HG02798 (cell line): Measurements from ENCODE around the gene KRT81.
A peak's percentile ranks its signal among the peaks of the same experiment; 100 is the strongest.

Experiments
- ATAC-seq: cut with Tn5 transposase; IDR thresholded peaks from one replicate; pipeline ENCODE4 v1.9.1; 2021; ENCODE audit warnings: mild to moderate bottlenecking; ENCODE audit not compliant: unreplicated experiment, poor library complexity

KRT81 gene

DNA sequence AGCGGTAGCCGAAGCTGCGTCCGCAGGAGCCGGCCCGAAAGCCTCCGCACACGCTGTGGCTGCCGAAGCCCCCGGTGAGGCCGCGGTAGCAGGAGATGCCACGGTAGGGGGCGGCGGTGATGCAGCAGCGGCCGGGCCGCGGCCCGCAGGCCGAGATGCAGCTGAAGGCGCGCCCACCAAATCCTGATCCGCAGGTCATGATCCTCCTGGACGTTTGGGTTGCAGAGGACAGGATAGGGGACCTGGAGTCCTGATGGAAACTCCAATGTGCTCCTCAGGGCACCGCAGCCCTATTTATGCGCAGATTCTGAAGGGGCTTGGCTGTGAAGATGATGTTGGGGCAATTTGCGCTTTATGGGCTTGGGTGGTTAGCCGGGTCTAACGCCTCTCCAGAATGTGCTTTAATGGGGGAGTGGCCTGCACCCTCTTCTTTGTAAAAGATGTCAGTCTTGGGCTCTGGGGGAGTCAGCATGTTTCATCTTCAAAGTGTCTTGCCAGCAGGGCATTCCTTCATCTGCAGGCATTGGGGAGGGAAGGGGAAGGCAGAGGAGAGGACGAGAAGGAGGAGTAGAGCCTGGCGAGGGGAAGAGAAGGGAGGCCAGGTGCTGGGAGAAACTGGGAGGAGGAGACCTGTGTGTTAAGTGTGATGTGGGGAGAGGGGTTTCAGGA, at the start of gene KRT81:
Gene KRT81 (minus strand): TSS at position 268 of the 669 bp plus-strand sequence. CDS start 69 bp downstream, at position 199.
- no peak for ATAC-seq

DNA sequence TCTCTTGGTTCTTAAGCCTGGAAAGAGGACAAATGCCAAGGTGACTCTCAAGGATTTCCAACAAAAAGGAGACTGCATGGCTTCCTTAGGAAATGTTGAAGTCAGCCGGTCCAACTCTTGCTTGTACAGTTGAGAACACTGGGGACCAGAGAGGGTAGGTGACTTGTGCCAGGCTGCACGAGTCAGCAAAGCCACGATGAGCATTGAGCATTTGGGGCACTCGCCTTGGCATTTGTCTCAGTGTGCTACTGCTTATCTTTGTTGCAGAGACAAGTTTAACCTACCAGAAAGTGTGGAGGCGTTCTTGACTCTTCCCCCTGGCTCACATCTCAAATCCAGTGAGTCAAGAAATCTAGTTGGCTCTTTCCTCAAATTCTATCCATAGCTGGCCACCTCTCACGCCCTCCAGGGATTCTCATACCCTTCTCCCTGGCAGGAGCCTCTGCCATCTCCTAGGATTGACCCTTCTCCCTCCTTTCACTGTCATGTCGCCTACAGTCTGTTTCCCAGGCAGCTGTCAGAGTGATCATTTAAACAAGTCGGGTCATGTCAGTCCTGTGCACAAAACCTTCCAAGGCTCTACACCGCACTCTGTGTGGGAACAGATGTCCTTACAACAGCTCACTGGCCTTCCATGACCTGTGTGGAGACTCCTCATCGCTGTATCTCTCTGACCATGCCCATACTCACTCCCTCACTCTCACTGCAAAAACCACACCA, 47.1 kb upstream of the KRT81 start:
- ATAC-seq, result no peak

GRCh38 chr12:52337054-52337453, 45.7 kb upstream of the KRT81 start:
- no peak for ATAC-seq

GRCh38 chr12:52336641-52337040, 45.3 kb upstream of the KRT81 start:
- no peak for ATAC-seq

- ATAC-seq, result no peak
Measured at GRCh38 chr12:52335598-52336262, 44.4 kb upstream of the KRT81 start.

- ATAC-seq, result no peak
Measured at GRCh38 chr12:52334185-52334584, 42.9 kb upstream of the KRT81 start.

DNA sequence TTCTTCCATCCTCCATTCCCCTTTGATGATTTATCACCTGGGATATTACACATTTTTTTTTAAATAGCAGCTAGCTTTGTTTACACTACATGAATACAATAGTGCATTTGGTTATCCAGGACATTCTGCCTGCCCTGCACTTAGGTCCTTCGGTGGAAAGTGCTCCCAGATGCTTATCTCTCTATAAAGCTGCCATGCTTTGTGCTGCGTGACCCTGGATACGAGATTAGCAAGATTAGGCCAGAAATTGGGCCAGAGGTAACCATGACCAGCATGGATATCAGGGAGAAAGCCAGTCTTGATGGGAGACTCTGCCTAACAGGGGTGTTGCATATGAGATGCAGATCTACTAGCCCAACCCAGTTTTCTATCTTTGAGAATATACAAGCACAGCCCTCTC, 42.0 kb upstream of the KRT81 start:
- ATAC-seq, result no peak

DNA sequence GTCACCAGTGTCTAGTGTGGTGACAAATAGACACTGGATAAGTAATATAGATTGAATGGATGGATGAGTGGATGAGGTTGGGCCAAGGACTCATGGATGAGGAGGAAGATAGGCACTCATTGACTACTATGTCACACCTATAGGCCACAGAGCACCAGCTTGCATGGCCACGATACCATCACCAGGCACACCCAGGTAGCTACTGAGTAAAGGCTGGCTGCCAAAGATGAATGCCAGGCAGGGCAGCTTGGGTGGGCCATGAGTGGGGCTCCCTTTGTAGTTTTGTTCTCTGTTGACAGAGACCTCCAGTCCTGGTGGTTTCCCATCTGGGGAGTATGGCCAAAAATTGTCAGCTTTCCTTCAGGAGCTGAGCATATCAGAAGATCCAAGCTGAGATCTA, 41.0 kb upstream of the KRT81 start:
- no peak for ATAC-seq

DNA sequence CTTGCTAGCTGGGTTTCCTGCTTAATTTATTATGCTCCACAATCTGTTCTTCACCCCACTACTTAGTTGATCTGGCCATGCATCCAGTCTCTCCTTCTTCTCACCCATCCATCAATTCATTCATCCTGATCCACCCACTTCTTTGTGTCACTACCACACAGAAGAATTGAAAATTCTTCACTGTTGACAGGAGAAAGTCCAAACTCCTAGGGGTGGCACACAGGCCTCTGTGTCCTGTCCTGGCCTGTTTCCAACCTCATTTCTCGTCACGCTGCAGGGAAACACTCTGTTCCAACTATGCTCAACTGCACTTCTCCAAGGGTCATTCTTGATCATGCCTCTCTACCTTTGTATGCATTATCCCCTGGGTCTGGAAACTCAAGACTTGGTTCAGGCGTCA, 40.5 kb upstream of the KRT81 start:
- no peak for ATAC-seq

DNA sequence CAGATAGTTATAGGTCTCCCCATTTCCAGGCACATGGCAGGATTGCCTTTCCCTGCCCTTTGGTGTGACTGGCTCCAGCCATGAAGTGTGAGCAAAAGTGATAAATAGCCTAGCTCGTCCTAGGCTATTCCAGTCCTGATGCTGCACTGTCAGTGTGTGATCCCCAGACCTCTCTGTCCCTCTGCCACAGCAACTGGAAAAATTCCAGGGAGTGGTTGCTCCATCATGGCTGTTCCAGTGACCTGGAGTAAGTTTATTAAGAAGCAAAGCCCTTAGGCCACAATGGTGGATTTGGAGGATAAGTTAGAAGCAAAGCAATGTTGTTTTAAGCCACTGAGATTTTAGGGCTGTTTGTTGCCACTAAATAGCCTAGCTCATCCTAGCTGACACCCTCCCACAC, 39.7 kb upstream of the KRT81 start:
- no peak for ATAC-seq

GRCh38 chr12:52327830-52328500, 36.6 kb upstream of the KRT81 start:
- no peak for ATAC-seq

GRCh38 chr12:52327052-52327829, 35.9 kb upstream of the KRT81 start:
- ATAC-seq, result peak; percentile 89

DNA sequence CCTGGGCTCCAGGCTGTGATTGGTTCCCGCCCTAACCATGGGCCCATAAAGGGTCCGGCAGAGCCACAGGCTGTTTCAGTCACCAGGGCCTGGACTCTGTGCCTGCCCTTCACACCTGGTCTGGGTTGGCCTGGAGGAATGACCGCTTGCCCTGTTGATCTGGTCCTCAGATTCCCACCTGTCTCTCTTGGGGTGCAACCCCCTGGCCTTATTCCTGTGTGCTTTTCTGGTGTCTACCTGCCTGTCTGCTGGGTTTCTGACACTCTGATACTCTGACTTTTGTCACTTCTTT, 32.8 kb upstream of the KRT81 start:
- no peak for ATAC-seq

- no peak for ATAC-seq
Measured at GRCh38 chr12:52323416-52324152, 32.2 kb upstream of the KRT81 start.

GRCh38 chr12:52323001-52323400, 31.7 kb upstream of the KRT81 start:
- ATAC-seq, result no peak

GRCh38 chr12:52322069-52322468, 30.7 kb upstream of the KRT81 start:
- ATAC-seq, result no peak

- no peak for ATAC-seq
Measured at GRCh38 chr12:52321418-52321817, 30.1 kb upstream of the KRT81 start.

DNA sequence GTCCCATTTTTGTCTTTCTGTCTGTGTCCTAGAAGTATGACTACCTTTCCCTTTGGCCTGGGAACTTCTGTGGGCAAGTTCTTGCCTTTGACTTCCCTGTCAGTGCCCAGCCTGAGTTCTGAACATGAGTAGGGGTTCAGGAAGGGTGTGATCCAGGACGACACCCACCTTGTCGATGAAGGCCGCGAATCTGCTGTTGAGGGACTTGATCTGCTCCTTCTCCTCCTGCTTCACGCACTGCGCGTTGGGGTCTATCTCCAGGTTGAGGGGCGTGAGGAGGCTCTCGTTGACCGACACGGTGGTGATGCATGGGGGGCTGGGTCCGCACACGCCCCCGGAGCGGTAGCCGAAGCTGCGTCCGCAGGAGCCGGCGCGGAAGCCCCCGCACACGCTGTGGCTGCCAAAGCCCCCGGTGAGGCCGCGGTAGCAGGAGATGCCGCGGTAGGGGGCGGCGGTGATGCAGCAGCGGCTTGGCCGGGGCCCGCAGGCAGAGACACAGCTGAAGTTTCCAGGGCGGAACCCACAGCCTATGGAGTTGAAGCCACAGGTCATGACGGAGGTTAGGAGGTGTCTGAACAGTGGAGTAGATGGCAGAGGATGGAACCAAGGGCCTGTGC, 29.6 kb upstream of the KRT81 start, which contains the start of gene KRT83:
Gene KRT83 (minus strand): TSS at position 615 of the 617 bp plus-strand sequence. CDS start 63 bp downstream, at position 552.
- no peak for ATAC-seq

- ATAC-seq, result no peak
Measured at GRCh38 chr12:52319097-52319496, 27.8 kb upstream of the KRT81 start.
